ENCODE data around the gene ITGB6. TPM values are rescaled to one million over a fixed set of nuclear protein-coding genes. Genes with fewer than 3 reads are reported as not detected.
A peak's percentile ranks its signal among the peaks of the same experiment; 100 is the strongest.
"Not testable (repeated sequence)": the region's sequence is repeated elsewhere in the genome, so short reads cannot be mapped to it uniquely, and the experiment has no call there.

ITGB6 gene
- total RNA-seq, 1 donor from 2014 or later = not detected

- Histone ChIP-seq H3K27me3 (no peaks in the 10 kb centered on the region), H3K4me1 (no peaks in the 10 kb centered on the region), H3K9me3 (no peaks in the 10 kb centered on the region), H3K27ac (no peak overlapping the region), H3K4me3 (no peak overlapping the region), H3K36me3 (no peaks in the 10 kb centered on the region)
- TF ChIP-seq CTCF (IDR thresholded peaks at IDR 0.05) = no peak
- no peak for DNase-seq (ENCODE audit: low spot score in 2 of 2)
- intact Hi-C loops (cut with DNase I) = no loop called here
These were observed 1.0 kb downstream of the ITGB6 start for GRCh38 chr2:160199053-160199452.

- intact Hi-C loops (cut with DNase I) = no loop called here
- H3K36me3 ChIP-seq = no peaks in the 10 kb centered on the region
- no peaks in the 10 kb centered on the region for H3K4me1 ChIP-seq
- H3K27me3 ChIP-seq = no peaks in the 10 kb centered on the region
- TF ChIP-seq CTCF (IDR thresholded peaks at IDR 0.05) = no peak
- DNase-seq (ENCODE audit: low spot score in 2 of 2) = no peak
- H3K27ac ChIP-seq = no peak overlapping the region
- H3K9me3 ChIP-seq = no peaks in the 10 kb centered on the region
- no peak overlapping the region for H3K4me3 ChIP-seq
These were observed 2.5 kb downstream of the ITGB6 start for GRCh38 chr2:160197587-160197986.

GRCh38 chr2:160194946-160195345 lies 5.1 kb downstream of the ITGB6 start:
- no peak for DNase-seq (ENCODE audit: low spot score in 2 of 2)
- intact Hi-C loops (cut with DNase I) = no loop called here
- Histone ChIP-seq H3K36me3 (no peaks in the 10 kb centered on the region), H3K4me3 (no peak overlapping the region), H3K4me1 (no peaks in the 10 kb centered on the region), H3K27me3 (no peaks in the 10 kb centered on the region), H3K9me3 (no peaks in the 10 kb centered on the region), H3K27ac (no peak overlapping the region)
- no peak for TF ChIP-seq CTCF (IDR thresholded peaks at IDR 0.05)

- H3K4me1 ChIP-seq = no peaks in the 10 kb centered on the region
- DNase-seq (ENCODE audit: low spot score in 2 of 2) = no peak
- no peak overlapping the region for H3K4me3 ChIP-seq
- no peaks in the 10 kb centered on the region for H3K27me3 ChIP-seq
- TF ChIP-seq CTCF (IDR thresholded peaks at IDR 0.05) = no peak
- intact Hi-C loops (cut with DNase I) = no loop called here
- no peaks in the 10 kb centered on the region for H3K36me3 ChIP-seq
- no peak overlapping the region for H3K27ac ChIP-seq
- H3K9me3 ChIP-seq = no peaks in the 10 kb centered on the region
These were observed 5.7 kb downstream of the ITGB6 start for GRCh38 chr2:160194351-160194750.

- H3K4me1 ChIP-seq; H3K27ac ChIP-seq; DNase-seq (ENCODE audit: low spot score in 2 of 2); H3K27me3 ChIP-seq; intact Hi-C loops (cut with DNase I); H3K9me3 ChIP-seq; H3K36me3 ChIP-seq: not testable (repeated sequence)
- peak overlapping the region in 1 of 2 donors; percentile 31 for H3K4me3 ChIP-seq
These were observed 18.8 kb downstream of the ITGB6 start for GRCh38 chr2:160181146-160181836.

- DNase-seq (ENCODE audit: low spot score in 2 of 2); intact Hi-C loops (cut with DNase I); H3K4me1 ChIP-seq; H3K9me3 ChIP-seq; H3K27ac ChIP-seq; H3K4me3 ChIP-seq; H3K36me3 ChIP-seq; H3K27me3 ChIP-seq: not testable (repeated sequence)
These were observed 19.4 kb downstream of the ITGB6 start for GRCh38 chr2:160180690-160181089.

GRCh38 chr2:160180172-160180571 lies 19.9 kb downstream of the ITGB6 start:
- H3K27me3 ChIP-seq = no peaks in the 10 kb centered on the region
- no peak overlapping the region for H3K4me3 ChIP-seq
- intact Hi-C loops (cut with DNase I) = no loop called here
- DNase-seq (ENCODE audit: low spot score in 2 of 2) = no peak
- H3K27ac ChIP-seq = no peak overlapping the region
- H3K9me3 ChIP-seq = no peaks in the 10 kb centered on the region
- TF ChIP-seq CTCF (IDR thresholded peaks at IDR 0.05) = no peak
- no peaks in the 10 kb centered on the region for H3K36me3 ChIP-seq
- H3K4me1 ChIP-seq = no peaks in the 10 kb centered on the region
